ENCODE measurements around the gene HERC5. TPM values are rescaled to one million over a fixed set of nuclear protein-coding genes. Genes with fewer than 3 reads are reported as not detected.

HERC5 gene
- total RNA-seq, 1 experiment from 2014 or later: 17.2 TPM

DNA sequence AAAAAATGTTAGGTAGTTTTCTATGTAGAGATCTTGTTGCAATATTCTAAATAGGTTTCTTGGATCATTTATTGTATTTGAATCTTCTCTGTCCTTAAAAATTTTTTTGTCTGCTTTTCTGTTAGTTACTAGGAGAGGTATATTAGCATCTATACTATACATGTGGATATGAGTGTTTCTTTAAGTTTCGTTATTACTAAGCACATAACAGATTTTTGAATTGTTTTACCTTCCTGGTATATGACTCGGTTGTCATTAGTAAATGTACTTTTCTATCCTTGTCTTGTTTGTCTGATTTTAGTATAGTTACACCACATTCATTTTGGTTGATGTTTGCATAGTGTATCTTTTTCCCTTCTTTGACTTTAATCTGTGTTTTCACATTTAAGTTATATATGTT, 46.4 kb downstream of the HERC5 start:
- Histone ChIP-seq H2BK20ac (ENCODE audit: low read depth, low read length, poor library complexity, severe bottlenecking) (no peak overlapping the region), H2AFZ (ENCODE audit: low read length) (no peak overlapping the region), H3K4me1 (ENCODE audit: insufficient read depth, low read length) (no peaks in the 10 kb centered on the region), H4K20me1 (ENCODE audit: control insufficient read depth, insufficient read depth, insufficient read length) (no peaks in the 10 kb centered on the region), H4K8ac (replicated peaks; ENCODE audit: insufficient read length, low read depth, low read length) (no peak overlapping the region), H3K23ac (ENCODE audit: insufficient read length, low read depth, low read length) (no peak overlapping the region), H4K91ac (ENCODE audit: insufficient read length, low read depth, low read length) (no peak overlapping the region), H2BK5ac (ENCODE audit: insufficient read length, low read length) (no peak overlapping the region), H3T11ph (ENCODE audit: low read length) (no peak overlapping the region), H3K18ac (ENCODE audit: insufficient read length, low read depth, low read length) (no peak overlapping the region), H2BK120ac (ENCODE audit: low read depth, low read length, poor library complexity, severe bottlenecking) (no peak overlapping the region), H2BK12ac (ENCODE audit: insufficient read length, low read depth, low read length) (no peak overlapping the region), H3K9ac (ENCODE audit: extremely low read depth, insufficient read length, low read length) (no peak overlapping the region), H4K5ac (ENCODE audit: insufficient read length, low read depth, low read length) (no peak overlapping the region), H3K27me3 (ENCODE audit: insufficient read depth, low read length) (no peaks in the 10 kb centered on the region), H3K27ac (ENCODE audit: insufficient read length, low read depth, low read length) (no peak overlapping the region), H2AK5ac (ENCODE audit: insufficient read length, low read length) (no peak overlapping the region), H3K4me2 (ENCODE audit: insufficient read depth, insufficient read length, low read length) (no peak overlapping the region), H3K4ac (ENCODE audit: low read depth, low read length) (no peak overlapping the region), H3K56ac (ENCODE audit: insufficient read length, low read depth, low read length) (no peak overlapping the region), H3K79me1 (ENCODE audit: insufficient read depth, low read depth, low read length, poor library complexity, severe bottlenecking) (no peaks in the 10 kb centered on the region), H3K23me2 (ENCODE audit: insufficient read length, low read depth, low read length, poor library complexity, severe bottlenecking) (no peaks in the 10 kb centered on the region), H3K14ac (ENCODE audit: insufficient read depth, low read length) (no peak overlapping the region), H3K9me3 (ENCODE audit: control insufficient read depth, low read depth, low read length) (no peaks in the 10 kb centered on the region), H3K79me2 (ENCODE audit: insufficient read depth, low read length) (no peaks in the 10 kb centered on the region), H2BK15ac (ENCODE audit: low read depth, low read length) (no peak overlapping the region)
- Mint-ChIP-seq H3K27ac (no peak overlapping the region), H3K36me3 (ENCODE audit: insufficient read depth in 1 of 3, low read depth in 3 of 3) (peaks cover 0 to 2% (median 0%) of the 10 kb centered on the region in 3 experiments; a peak in 1 of 7 replicates), H3K4me1 (no peaks in the 10 kb centered on the region), H3K9me3 (no peaks in the 10 kb centered on the region), H3K27me3 (ENCODE audit: low read depth) (no peaks in the 10 kb centered on the region), H3K4me3 (no peak overlapping the region)
- TF ChIP-seq, protein P1, sequence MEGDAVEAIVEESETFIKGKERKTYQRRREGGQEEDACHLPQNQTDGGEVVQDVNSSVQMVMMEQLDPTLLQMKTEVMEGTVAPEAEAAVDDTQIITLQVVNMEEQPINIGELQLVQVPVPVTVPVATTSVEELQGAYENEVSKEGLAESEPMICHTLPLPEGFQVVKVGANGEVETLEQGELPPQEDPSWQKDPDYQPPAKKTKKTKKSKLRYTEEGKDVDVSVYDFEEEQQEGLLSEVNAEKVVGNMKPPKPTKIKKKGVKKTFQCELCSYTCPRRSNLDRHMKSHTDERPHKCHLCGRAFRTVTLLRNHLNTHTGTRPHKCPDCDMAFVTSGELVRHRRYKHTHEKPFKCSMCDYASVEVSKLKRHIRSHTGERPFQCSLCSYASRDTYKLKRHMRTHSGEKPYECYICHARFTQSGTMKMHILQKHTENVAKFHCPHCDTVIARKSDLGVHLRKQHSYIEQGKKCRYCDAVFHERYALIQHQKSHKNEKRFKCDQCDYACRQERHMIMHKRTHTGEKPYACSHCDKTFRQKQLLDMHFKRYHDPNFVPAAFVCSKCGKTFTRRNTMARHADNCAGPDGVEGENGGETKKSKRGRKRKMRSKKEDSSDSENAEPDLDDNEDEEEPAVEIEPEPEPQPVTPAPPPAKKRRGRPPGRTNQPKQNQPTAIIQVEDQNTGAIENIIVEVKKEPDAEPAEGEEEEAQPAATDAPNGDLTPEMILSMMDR (conservative IDR thresholded peaks at IDR 0.05): no peak
- no CpG with 5 or more reads among the region's 2 CpGs for WGBS (ENCODE audit: extremely low coverage, insufficient read length, low lambda C conversion rate)
- DNase-seq: no peak
